H1 (cell line): ENCODE data around the gene FRMD4A. TPM values are rescaled to one million over a fixed set of nuclear protein-coding genes. Genes with fewer than 3 reads are reported as not detected.

Experiments used
- CTCF ChIA-PET: fragments of 300-600 bp; sonication (Branson Sonifier 250); formaldehyde crosslinking; loops from one replicate; lab custom pipeline; 2021; ENCODE audit not compliant: partially characterized antibody; lab: Charles Lee
- POLR2A ChIA-PET: fragments of 300-600 bp; sonication (Branson Sonifier 250); formaldehyde crosslinking; loops from one replicate; lab custom pipeline; 2021; ENCODE audit warnings: inconsistent platforms; ENCODE audit not compliant: partially characterized antibody; lab: Charles Lee
- DNase-seq, 2 experiments: peaks; one replicate each; pipeline versions ENCODE4 v3.0.0 to v3.0.0-alpha.2; 2010 to 2022; ENCODE audit warnings: low spot score in 2 of 2, low read depth in 1 of 2, mixed read lengths in 1 of 2
- FAIRE-seq: peaks from 2 replicates; lab custom pipeline; 2011; peaks lifted over from hg19 to GRCh38; lab: Jason Lieb, UNC
- H2AFZ ChIP-seq: 2 replicates; pipeline ENCODE4 v1.8.1; 2012; ENCODE audit warnings: low read length, inconsistent platforms
- H2AK5ac ChIP-seq: 2 replicates; pipeline ENCODE4 v1.6.1; 2013; ENCODE audit warnings: low read depth, low read length
- H2BK120ac ChIP-seq: replicated peaks from 2 replicates; pipeline ENCODE3; 2013; ENCODE audit warnings: low read depth, low read length, inconsistent platforms
- H2BK12ac ChIP-seq: 2 replicates; pipeline ENCODE4 v1.6.1; 2013; ENCODE audit warnings: low read depth, low read length
- H2BK15ac ChIP-seq: 2 replicates; pipeline ENCODE4 v1.6.1; 2013; ENCODE audit warnings: low read length
- H2BK20ac ChIP-seq: 2 replicates; pipeline ENCODE4 v1.6.1; 2013; ENCODE audit warnings: low read length
- H2BK5ac ChIP-seq: 2 replicates; pipeline ENCODE4 v1.6.1; 2013; ENCODE audit warnings: low read depth, low read length
- H3K14ac ChIP-seq: 2 replicates; pipeline ENCODE4 v1.6.1; 2013; ENCODE audit warnings: inconsistent platforms; ENCODE audit not compliant: insufficient read length
- H3K18ac ChIP-seq: 2 replicates; pipeline ENCODE4 v1.6.1; 2013; ENCODE audit warnings: low read length; ENCODE audit errors: extremely low read depth
- H3K23ac ChIP-seq: 2 replicates; pipeline ENCODE4 v1.6.1; 2013; ENCODE audit warnings: inconsistent platforms; ENCODE audit not compliant: insufficient read length
- H3K23me2 ChIP-seq: 2 replicates; pipeline ENCODE4 v1.6.1; 2013; ENCODE audit warnings: low read depth, low read length
- H3K27ac ChIP-seq: 2 replicates; pipeline ENCODE4 v1.6.1; 2011; ENCODE audit warnings: low read depth, low read length, inconsistent platforms
- H3K27me3 ChIP-seq, 4 experiments: replicated peaks in 1 of 4; 1 replicate in 1 of 4; 2 replicates in 3 of 4; pipeline versions ENCODE4 v1.6.1 to v1.8.1; 2011 to 2013; ENCODE audit warnings: low read length in 3 of 4, mild to moderate bottlenecking in 3 of 4, inconsistent platforms in 2 of 4, mixed read lengths in 2 of 4, moderate library complexity in 1 of 4; ENCODE audit not compliant: control insufficient read depth in 3 of 4, insufficient read depth in 3 of 4; ENCODE audit errors: extremely low read depth in 1 of 4
- H3K36me3 ChIP-seq, 4 experiments: 2 replicates each; pipeline versions ENCODE4 v1.6.1 to v1.8.1; 2011 to 2013; ENCODE audit warnings: mild to moderate bottlenecking in 4 of 4, low read length in 3 of 4, moderate library complexity in 2 of 4, control low read depth in 1 of 4, inconsistent platforms in 1 of 4; ENCODE audit not compliant: insufficient read depth in 4 of 4, control insufficient read depth in 2 of 4
- H3K4ac ChIP-seq: replicated peaks from 2 replicates; pipeline ENCODE3; 2013; ENCODE audit warnings: low read length, low read depth, mixed read lengths, inconsistent platforms; ENCODE audit not compliant: insufficient read length
- H3K4me1 ChIP-seq, 4 experiments: replicated peaks in 1 of 4; 1 replicate in 1 of 4; 2 replicates in 3 of 4; pipeline versions ENCODE4 v1.6.1 to v1.8.1; 2011 to 2013; ENCODE audit warnings: low read length in 3 of 4, inconsistent platforms in 2 of 4, mixed read lengths in 1 of 4; ENCODE audit not compliant: insufficient read depth in 4 of 4, control insufficient read depth in 3 of 4
- H3K4me2 ChIP-seq, 2 experiments: 2 replicates each; pipeline versions ENCODE4 v1.6.1 to v1.8.1; 2011 to 2013; ENCODE audit warnings: low read depth in 2 of 2, low read length in 2 of 2, control low read depth in 1 of 2, inconsistent platforms in 1 of 2, mild to moderate bottlenecking in 1 of 2; ENCODE audit not compliant: insufficient read depth in 1 of 2
- H3K4me3 ChIP-seq, 4 experiments: fragments of 200-600, 300-600 bp in 1 of 4; sonication (generic), shearing (Covaris generic), sonication (Bioruptor Twin) in 1 of 4; 2 replicates each; pipeline versions ENCODE4 v1.5.1 to v1.8.1; 2011 to 2016; ENCODE audit warnings: low read length in 4 of 4, low read depth in 3 of 4, control low read depth in 2 of 4, inconsistent platforms in 2 of 4, mild to moderate bottlenecking in 2 of 4, mixed read lengths in 1 of 4, moderate library complexity in 1 of 4; ENCODE audit not compliant: insufficient read depth in 2 of 4; ENCODE audit errors: extremely low read depth in 1 of 4
- H3K56ac ChIP-seq: replicated peaks from 2 replicates; pipeline ENCODE3; 2013; ENCODE audit warnings: low read depth, mild to moderate bottlenecking, mixed read lengths, low read length, inconsistent platforms; ENCODE audit not compliant: insufficient read length
- H3K79me1 ChIP-seq: 2 replicates; pipeline ENCODE4 v1.6.1; 2013; ENCODE audit warnings: low read depth, low read length, control low read depth
- H3K79me2 ChIP-seq, 2 experiments: 2 replicates each; pipeline versions ENCODE4 v1.6.1 to v1.8.1; 2012 to 2013; ENCODE audit warnings: low read length in 2 of 2, mild to moderate bottlenecking in 2 of 2, inconsistent platforms in 1 of 2; ENCODE audit not compliant: insufficient read depth in 2 of 2, control insufficient read depth in 1 of 2
- H3K9ac ChIP-seq, 4 experiments: replicated peaks in 1 of 4; 1 replicate in 1 of 4; 2 replicates in 3 of 4; pipeline versions ENCODE4 v1.6.1 to v1.8.1; 2011 to 2013; ENCODE audit warnings: low read depth in 3 of 4, low read length in 3 of 4, control low read depth in 2 of 4, mild to moderate bottlenecking in 2 of 4, moderate library complexity in 2 of 4, inconsistent platforms in 1 of 4; ENCODE audit errors: extremely low read depth in 1 of 4
- H3K9me3 ChIP-seq, 2 experiments: 2 replicates each; pipeline versions ENCODE4 v1.6.1 to v1.8.1; 2012 to 2013; ENCODE audit warnings: mild to moderate bottlenecking in 2 of 2, moderate library complexity in 2 of 2, control low read depth in 1 of 2, inconsistent platforms in 1 of 2, low read depth in 1 of 2, low read length in 1 of 2, mixed read lengths in 1 of 2; ENCODE audit not compliant: insufficient read depth in 2 of 2
- H4K20me1 ChIP-seq, 2 experiments: replicated peaks in 1 of 2; 2 replicates each; pipeline versions ENCODE3 to v1.8.1; 2011 to 2013; ENCODE audit warnings: inconsistent platforms in 2 of 2, low read length in 2 of 2, mild to moderate bottlenecking in 1 of 2; ENCODE audit not compliant: insufficient read depth in 2 of 2, control insufficient read depth in 1 of 2
- H4K5ac ChIP-seq: 2 replicates; pipeline ENCODE4 v1.6.1; 2013; ENCODE audit warnings: low read length, low read depth, mixed read lengths, inconsistent platforms; ENCODE audit not compliant: insufficient read length
- H4K8ac ChIP-seq: 2 replicates; pipeline ENCODE4 v1.8.0; 2013; ENCODE audit warnings: mild to moderate bottlenecking, moderate library complexity, low read length, inconsistent platforms; ENCODE audit not compliant: insufficient read depth; ENCODE audit errors: extremely low read depth
- H4K91ac ChIP-seq: replicated peaks from 2 replicates; pipeline ENCODE3; 2013; ENCODE audit warnings: low read length, mixed read lengths, inconsistent platforms; ENCODE audit not compliant: insufficient read length
- POU5F1 ChIP-seq: IDR thresholded peaks from 2 replicates; pipeline ENCODE4 v1.6.1; 2011; ENCODE audit warnings: low read depth, mild to moderate bottlenecking, low read length, moderate library complexity
- WGBS, 2 experiments: shearing (Covaris generic) in 1 of 2; methylation state at CpG; one replicate each; pipeline versions ENCODE4 v1.1.6 to v1.1.7; 2013 to 2015; ENCODE audit warnings: low lambda C conversion rate in 2 of 2, mixed read lengths in 2 of 2, inconsistent platforms in 1 of 2, low coverage in 1 of 2, missing lambda C conversion rate in 1 of 2; ENCODE audit not compliant: insufficient replicate concordance in 2 of 2, insufficient coverage in 1 of 2, insufficient read length in 1 of 2; ENCODE audit errors: extremely low coverage in 1 of 2, missing lambda C conversion rate in 1 of 2; 5-methylcytosine and 5-hydroxymethylcytosine counted together
- polyA plus RNA-seq, 7 experiments: library from polyadenylated mRNA; depleted of rRNA in 3 of 7; stranded (reverse) in 5 of 7; unstranded in 2 of 7; fragments of >200 nt in 5 of 7; fragments of 200-250 nt in 2 of 7; gene quantifications; 1 replicate in 5 of 7; 2 replicates in 1 of 7; 4 replicates in 1 of 7; pipeline versions ENCODE4 v1.2.1 to v1.2.3, GENCODE V29; 2011 to 2013; ENCODE audit warnings: missing spikeins in 2 of 7, mixed read lengths in 2 of 7
- total RNA-seq: library from RNA; stranded (reverse); fragmentation: NEBNext Ultra II Directional; extraction: Animal tissue kit (Norgen Biotek cat#: 25700); gene quantifications from 2 replicates; pipeline ENCODE4 v1.2.1, GENCODE V29; 2021

Gene FRMD4A
- total and polyA plus RNA-seq, 2 of the 8 experiments (the other 6 are each of a cell fraction or from before 2014, with no cell fraction given) = 38.6 to 39.6 TPM

GRCh38 chr10:14172336-14172950 is 158.3 kb downstream of the FRMD4A start:
- Histone ChIP-seq H3K9ac (no peak overlapping the region), H3K23ac (no peak overlapping the region), H3K36me3 (no peaks in the 10 kb centered on the region), H2AK5ac (no peak overlapping the region), H4K8ac (no peak overlapping the region), H4K91ac (no peak overlapping the region), H3K27ac (no peak overlapping the region), H2BK12ac (no peak overlapping the region), H3K9me3 (no peaks in the 10 kb centered on the region), H2BK120ac (no peak overlapping the region), H2BK15ac (no peak overlapping the region), H3K14ac (no peak overlapping the region), H3K79me1 (no peaks in the 10 kb centered on the region; the same call in 1 of the 2 replicates), H3K4me3 (peak overlapping the region in 1 of 4 experiments; percentile 82; a peak in 1 of 8 replicates), H3K27me3 (peaks cover 0 to 12% (median 2%) of the 10 kb centered on the region in 4 experiments; a peak in 3 of 7 replicates), H3K79me2 (no peaks in the 10 kb centered on the region), H3K4me2 (peak overlapping the region; percentile 96 to 98; a peak in 3 of 4 replicates), H2BK20ac (no peak overlapping the region), H3K23me2 (peaks cover 11% of the 10 kb centered on the region), H3K18ac (no peak overlapping the region), H2AFZ (no peak overlapping the region), H2BK5ac (no peak overlapping the region), H3K56ac (no peak overlapping the region), H4K20me1 (no peaks in the 10 kb centered on the region), H4K5ac (no peak overlapping the region), H3K4ac (no peak overlapping the region), H3K4me1 (peaks cover 0 to 6% (median 1%) of the 10 kb centered on the region in 4 experiments; a peak in 3 of 7 replicates)
- FAIRE-seq = no peak
- ChIA-PET CTCF (interaction anchor here (1.3 to 2.7 kb wide), 3 partner anchors 12 to 140 kb away, joined by 3 to 8 read pairs (median 8); no protein-coding TSS in a partner anchor), POLR2A (interaction anchor here (1.4 to 4.3 kb wide), 2 partner anchors 12 to 24 kb away, joined by 4 to 63 read pairs; no protein-coding TSS in a partner anchor)
- 89% methylated on average over 13 of the region's 13 CpGs; no CpG with 5 or more reads in 1 of the 2 experiments for WGBS, 2 experiments
- DNase-seq = no peak
- TF ChIP-seq POU5F1 = no peak
